Progenitor cell of endocrine pancreas (in vitro differentiated cells): Measurements from ENCODE around the gene DUSP5. TPM values are rescaled to one million over a fixed set of nuclear protein-coding genes. Genes with fewer than 3 reads are reported as not detected.
A peak's percentile ranks its signal among the peaks of the same experiment; 100 is the strongest.

Source experiments
- DNase-seq: peaks from one replicate; pipeline ENCODE4 v3.0.0; 2021; ENCODE audit warnings: low spot score; ENCODE audit not compliant: unreplicated experiment
- H3K27ac Mint-ChIP-seq: 2 replicates; pipeline ENCODE4 v1.8.0; 2021; ENCODE audit warnings: mild to moderate bottlenecking, moderate library complexity, mixed read lengths
- H3K27me3 Mint-ChIP-seq: 2 replicates; pipeline ENCODE4 v1.8.0; 2021; ENCODE audit warnings: mixed read lengths
- H3K36me3 Mint-ChIP-seq: 2 replicates; pipeline ENCODE4 v1.8.0; 2022; ENCODE audit warnings: mixed read lengths; ENCODE audit not compliant: insufficient read depth
- H3K4me1 Mint-ChIP-seq: 2 replicates; pipeline ENCODE4 v1.8.0; 2021; ENCODE audit warnings: low read depth, mixed read lengths
- H3K4me3 Mint-ChIP-seq: 2 replicates; pipeline ENCODE4 v1.8.0; 2021; ENCODE audit warnings: low read depth, mild to moderate bottlenecking, moderate library complexity, mixed read lengths
- H3K9me3 Mint-ChIP-seq: 2 replicates; pipeline ENCODE4 v1.8.0; 2021; ENCODE audit warnings: low read depth, mixed read lengths
- total RNA-seq: library from RNA; stranded (reverse); gene quantifications from 2 replicates; pipeline ENCODE4 v1.2.1, GENCODE V29; 2021
- TF ChIP-seq, protein P1 (sequence below): fragments of 200-600 bp; sonication (generic); IDR thresholded peaks from one replicate; pipeline ENCODE4 v1.5.0; 2021; ENCODE audit warnings: antibody characterized with exemption, mild to moderate bottlenecking; ENCODE audit not compliant: unreplicated experiment

DUSP5 gene
- total RNA-seq, 1 donor from 2014 or later = 92.9 TPM

GRCh38 chr10:110494532-110494931, 3.2 kb upstream of the DUSP5 start:
- no peak for DNase-seq
- Mint-ChIP-seq H3K36me3 (peaks cover 2% of the 10 kb centered on the region), H3K27me3 (peaks cover 3% of the 10 kb centered on the region), H3K27ac (no peak overlapping the region), H3K4me1 (peaks cover 27% of the 10 kb centered on the region), H3K9me3 (no peaks in the 10 kb centered on the region), H3K4me3 (no peak overlapping the region)
- TF ChIP-seq, protein P1, sequence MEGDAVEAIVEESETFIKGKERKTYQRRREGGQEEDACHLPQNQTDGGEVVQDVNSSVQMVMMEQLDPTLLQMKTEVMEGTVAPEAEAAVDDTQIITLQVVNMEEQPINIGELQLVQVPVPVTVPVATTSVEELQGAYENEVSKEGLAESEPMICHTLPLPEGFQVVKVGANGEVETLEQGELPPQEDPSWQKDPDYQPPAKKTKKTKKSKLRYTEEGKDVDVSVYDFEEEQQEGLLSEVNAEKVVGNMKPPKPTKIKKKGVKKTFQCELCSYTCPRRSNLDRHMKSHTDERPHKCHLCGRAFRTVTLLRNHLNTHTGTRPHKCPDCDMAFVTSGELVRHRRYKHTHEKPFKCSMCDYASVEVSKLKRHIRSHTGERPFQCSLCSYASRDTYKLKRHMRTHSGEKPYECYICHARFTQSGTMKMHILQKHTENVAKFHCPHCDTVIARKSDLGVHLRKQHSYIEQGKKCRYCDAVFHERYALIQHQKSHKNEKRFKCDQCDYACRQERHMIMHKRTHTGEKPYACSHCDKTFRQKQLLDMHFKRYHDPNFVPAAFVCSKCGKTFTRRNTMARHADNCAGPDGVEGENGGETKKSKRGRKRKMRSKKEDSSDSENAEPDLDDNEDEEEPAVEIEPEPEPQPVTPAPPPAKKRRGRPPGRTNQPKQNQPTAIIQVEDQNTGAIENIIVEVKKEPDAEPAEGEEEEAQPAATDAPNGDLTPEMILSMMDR = no peak

DNA sequence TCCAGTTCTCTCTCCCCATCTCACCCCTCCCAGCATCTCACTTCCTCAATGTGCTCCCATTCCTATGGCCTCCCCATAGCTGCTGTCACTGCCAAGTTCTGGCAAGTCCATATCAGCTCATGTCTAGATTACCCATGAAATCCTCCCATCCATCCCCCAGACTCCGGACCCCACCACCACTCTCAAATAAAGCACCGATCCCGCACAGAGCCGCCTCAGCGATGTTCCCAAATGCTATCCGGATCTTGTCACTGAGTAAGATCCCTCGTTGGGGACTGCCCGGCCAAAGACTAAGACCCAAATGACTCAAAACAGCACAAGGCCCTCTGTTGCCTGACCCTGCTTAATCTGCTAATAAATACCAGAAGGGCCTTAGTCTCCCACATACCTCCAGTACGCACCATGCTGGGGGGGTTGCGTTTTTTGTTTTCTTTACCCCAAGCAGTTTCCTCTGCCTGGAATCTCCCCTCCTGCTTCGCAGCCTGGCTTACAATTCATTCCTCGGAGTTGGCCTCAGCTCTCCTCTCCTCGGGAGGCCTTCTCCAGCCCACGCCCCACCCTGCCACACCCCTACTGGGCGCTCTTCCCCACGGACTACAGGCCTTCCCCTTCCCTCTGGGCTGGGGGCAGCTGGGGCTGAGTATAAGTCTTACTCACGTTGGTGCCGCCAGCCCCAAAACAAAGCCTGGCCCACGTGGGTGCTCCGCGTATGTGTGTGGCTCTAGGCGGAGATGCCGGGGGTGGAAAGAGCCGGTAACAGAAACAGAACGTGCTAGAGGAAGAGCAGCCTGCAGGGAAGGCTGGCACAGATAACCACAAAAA, 1.8 kb upstream of the DUSP5 start:
- TF ChIP-seq, protein P1 = no peak
- peaks cover 2% of the 10 kb centered on the region for H3K36me3 Mint-ChIP-seq
- H3K27ac Mint-ChIP-seq = peak overlapping the region; percentile 57
- no peaks in the 10 kb centered on the region for H3K9me3 Mint-ChIP-seq
- peaks cover 40% of the 10 kb centered on the region for H3K4me1 Mint-ChIP-seq
- peak overlapping the region; percentile 85 for H3K4me3 Mint-ChIP-seq
- peaks cover 3% of the 10 kb centered on the region for H3K27me3 Mint-ChIP-seq
- no peak for DNase-seq

GRCh38 chr10:110496553-110497437, 912 bp upstream of the DUSP5 start:
- peak overlapping the region; percentile 85 for H3K4me3 Mint-ChIP-seq
- peak overlapping the region; percentile 46 for H3K27ac Mint-ChIP-seq
- no peaks in the 10 kb centered on the region for H3K9me3 Mint-ChIP-seq
- H3K4me1 Mint-ChIP-seq = peaks cover 47% of the 10 kb centered on the region
- no peak for DNase-seq
- H3K27me3 Mint-ChIP-seq = peaks cover 3% of the 10 kb centered on the region
- TF ChIP-seq, protein P1 = no peak
- peaks cover 2% of the 10 kb centered on the region for H3K36me3 Mint-ChIP-seq

DNA sequence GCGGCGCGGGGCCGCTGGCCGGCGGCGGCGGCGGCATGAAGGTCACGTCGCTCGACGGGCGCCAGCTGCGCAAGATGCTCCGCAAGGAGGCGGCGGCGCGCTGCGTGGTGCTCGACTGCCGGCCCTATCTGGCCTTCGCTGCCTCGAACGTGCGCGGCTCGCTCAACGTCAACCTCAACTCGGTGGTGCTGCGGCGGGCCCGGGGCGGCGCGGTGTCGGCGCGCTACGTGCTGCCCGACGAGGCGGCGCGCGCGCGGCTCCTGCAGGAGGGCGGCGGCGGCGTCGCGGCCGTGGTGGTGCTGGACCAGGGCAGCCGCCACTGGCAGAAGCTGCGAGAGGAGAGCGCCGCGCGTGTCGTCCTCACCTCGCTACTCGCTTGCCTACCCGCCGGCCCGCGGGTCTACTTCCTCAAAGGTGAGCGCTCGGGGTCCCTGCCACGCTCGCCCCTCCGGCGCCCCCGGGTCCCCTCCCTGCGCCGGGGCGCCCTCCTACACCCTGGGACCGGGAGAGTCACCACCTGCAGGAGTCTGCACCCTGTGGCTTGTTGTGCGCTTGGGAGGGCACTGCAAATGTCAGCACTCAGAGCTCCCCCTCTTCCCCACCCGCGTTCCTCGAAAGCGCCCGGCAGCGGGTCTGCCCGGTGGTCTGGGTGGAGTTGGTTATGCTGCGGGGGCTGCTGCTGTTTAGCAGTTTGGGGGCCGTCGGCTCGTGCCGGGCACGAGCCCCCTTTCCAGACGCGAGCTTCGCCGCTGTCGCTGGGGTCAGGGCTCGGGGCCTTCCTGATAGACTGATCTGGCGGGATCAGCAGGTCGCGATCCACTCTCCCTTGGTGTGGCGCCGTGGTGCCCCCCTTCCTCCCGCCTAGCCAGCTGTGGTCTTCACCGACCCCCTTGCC, 627 bp downstream of the DUSP5 start:
- TF ChIP-seq, protein P1 = no peak
- Mint-ChIP-seq H3K27ac (peak overlapping the region; percentile 92), H3K4me3 (peak overlapping the region; percentile 88), H3K9me3 (no peaks in the 10 kb centered on the region), H3K36me3 (peaks cover 5% of the 10 kb centered on the region), H3K27me3 (no peaks in the 10 kb centered on the region), H3K4me1 (peaks cover 61% of the 10 kb centered on the region)
- DNase-seq = peak; percentile 26
